NCI-H187 (cell line): ENCODE measurements around the gene SCAPER.
"Not testable (repeated sequence)": the region's sequence is repeated elsewhere in the genome, so short reads cannot be mapped to it uniquely, and the experiment has no call there.

ENCODE experiments used
- DNase-seq, 2 experiments: peaks; one replicate each; lab custom pipeline; 2025; lab: John Stamatoyannopoulos, UW

The SCAPER gene

GRCh38 chr15:76495487-76495886, 409.7 kb downstream of the SCAPER start:
- DNase-seq, result no peak

GRCh38 chr15:76492538-76492937, 412.6 kb downstream of the SCAPER start:
- no peak for DNase-seq

- no peak for DNase-seq
Observed at GRCh38 chr15:76483752-76484151, 421.4 kb downstream of the SCAPER start.

- DNase-seq, result no peak
Observed at GRCh38 chr15:76483018-76483417, 422.1 kb downstream of the SCAPER start.

GRCh38 chr15:76480267-76480666, 424.9 kb downstream of the SCAPER start:
- DNase-seq, result no peak

- DNase-seq, result no peak
Observed at GRCh38 chr15:76470691-76471090, 434.4 kb downstream of the SCAPER start.

GRCh38 chr15:76468722-76469121, 436.4 kb downstream of the SCAPER start:
- no peak for DNase-seq

GRCh38 chr15:76467136-76467535, 438.0 kb downstream of the SCAPER start:
- DNase-seq, result no peak

GRCh38 chr15:76465728-76466127, 439.4 kb downstream of the SCAPER start:
- DNase-seq, result no peak

GRCh38 chr15:76464247-76464646, 440.9 kb downstream of the SCAPER start:
- no peak for DNase-seq

- DNase-seq, result no peak
Observed at GRCh38 chr15:76460871-76461270, 444.3 kb downstream of the SCAPER start.

GRCh38 chr15:76460347-76460746, 444.8 kb downstream of the SCAPER start:
- DNase-seq, result no peak

- DNase-seq, result no peak
Observed at GRCh38 chr15:76451540-76451939, 453.6 kb downstream of the SCAPER start.

- DNase-seq, result no peak
Observed at GRCh38 chr15:76449455-76449854, 455.7 kb downstream of the SCAPER start.

GRCh38 chr15:76448755-76449154, 456.4 kb downstream of the SCAPER start:
- DNase-seq, result no peak

- no peak for DNase-seq
Observed at GRCh38 chr15:76447728-76448441, 457.3 kb downstream of the SCAPER start.

GRCh38 chr15:76440441-76440840, 464.7 kb downstream of the SCAPER start:
- DNase-seq, result no peak

GRCh38 chr15:76439542-76439941, 465.6 kb downstream of the SCAPER start:
- DNase-seq, result no peak

GRCh38 chr15:76433798-76434400, 471.2 kb downstream of the SCAPER start:
- no peak for DNase-seq

GRCh38 chr15:76433036-76433435, 472.1 kb downstream of the SCAPER start:
- not testable (repeated sequence) for DNase-seq

- no peak for DNase-seq
Observed at GRCh38 chr15:76432604-76433003, 472.5 kb downstream of the SCAPER start.

GRCh38 chr15:76431971-76432370, 473.2 kb downstream of the SCAPER start:
- DNase-seq, result no peak

GRCh38 chr15:76430711-76431110, 474.4 kb downstream of the SCAPER start:
- not testable (repeated sequence) for DNase-seq

GRCh38 chr15:76429661-76430060, 475.5 kb downstream of the SCAPER start:
- DNase-seq, result no peak
